Airway epithelial cell (primary cell): ENCODE results near the gene NEK5. TPM values are rescaled to one million over a fixed set of nuclear protein-coding genes. Genes with fewer than 3 reads are reported as not detected.

Experiments
- total RNA-seq: library from RNA; depleted of rRNA; stranded (reverse); fragments of >200 nt; gene quantifications from 2 replicates; pipeline ENCODE4 v1.2.3, GENCODE V29; 2015

NEK5 gene
- 0.07 and 0.14 TPM in 2 replicates for total RNA-seq

GRCh38 chr13:52128714-52129700 lies at the start of gene NEK5:
NEK5 (minus strand) TSS chr13:52129073; CDS start chr13:52127482, 1,591 bp downstream.

GRCh38 chr13:52159159-52159982 lies 30.5 kb upstream of the NEK5 start, which contains the start of gene NEK3:
NEK3 (minus strand) TSS chr13:52159597; CDS start chr13:52156191, 3,406 bp downstream.

GRCh38 chr13:52024481-52024880 lies 104.4 kb downstream of the NEK5 start, which contains the start of gene UTP14C:
UTP14C (plus strand) TSS chr13:52024691; CDS start chr13:52028805, 4,114 bp downstream.

GRCh38 chr13:52011632-52012511 lies 117.0 kb downstream of the NEK5 start, which contains the start of gene ALG11:
ALG11 (plus strand) TSS chr13:52012398; CDS start chr13:52012419, 21 bp downstream.

GRCh38 chr13:52010890-52011631 lies 117.8 kb downstream of the NEK5 start, which contains the start of gene ATP7B:
ATP7B (minus strand) TSS chr13:52011450; CDS start chr13:52011337, 113 bp downstream.

Other genes with a start within 250 kb of the NEK5 start
- gene ATP7B, start 117.6 kb downstream of the NEK5 start, total RNA-seq = 4.5 and 5.3 TPM in 2 replicates
- gene ALG11, start 116.7 kb downstream of the NEK5 start, total RNA-seq = 5.4 and 10.1 TPM in 2 replicates
- 6.1 and 7.1 TPM in 2 replicates for gene UTP14C, start 104.4 kb downstream of the NEK5 start, total RNA-seq
- gene NEK3, start 30.5 kb upstream of the NEK5 start, total RNA-seq = 8.4 and 9.4 TPM in 2 replicates